GM23338 (cell line): Measurements from ENCODE around the gene DYNLL2. TPM values are rescaled to one million over a fixed set of nuclear protein-coding genes. Genes with fewer than 3 reads are reported as not detected.

Experiments used
- ATAC-seq: fragments of 200-7000 bp; cut with Tn5 transposase; 3 replicates; pipeline ENCODE4 v1.9.1; 2020
- DNase-seq: peaks from one replicate; pipeline ENCODE4 v3.0.0-alpha.2; 2015; ENCODE audit warnings: low spot score
- H2AFZ ChIP-seq: fragments of 200-600 bp; sonication (generic); 2 replicates; pipeline ENCODE4 v1.8.0; 2016; ENCODE audit warnings: antibody characterized with exemption, mild to moderate bottlenecking, moderate library complexity
- H3F3A ChIP-seq: fragments of 200-600 bp; sonication (generic); replicated peaks from 2 replicates; pipeline ENCODE4 v1.8.0; 2017; ENCODE audit warnings: antibody characterized with exemption, mixed run types, low read depth
- H3K27ac ChIP-seq: fragments of 200-600 bp; sonication (generic); 2 replicates; pipeline ENCODE4 v1.6.1; 2016; ENCODE audit warnings: low read depth
- H3K27me3 ChIP-seq: fragments of 200-600 bp; sonication (generic); 2 replicates; pipeline ENCODE4 v1.8.0; 2016; ENCODE audit warnings: mild to moderate bottlenecking, mixed run types, moderate library complexity; ENCODE audit not compliant: insufficient read depth
- H3K36me3 ChIP-seq: fragments of 200-600 bp; sonication (generic); 2 replicates; pipeline ENCODE4 v1.8.0; 2016; ENCODE audit warnings: mild to moderate bottlenecking; ENCODE audit not compliant: insufficient read depth
- H3K4me1 ChIP-seq: fragments of 200-600 bp; sonication (generic); 2 replicates; pipeline ENCODE4 v1.8.0; 2016; ENCODE audit warnings: mild to moderate bottlenecking, moderate library complexity; ENCODE audit not compliant: insufficient read depth
- H3K4me2 ChIP-seq: fragments of 200-600 bp; sonication (generic); 2 replicates; pipeline ENCODE4 v1.7.1; 2017; ENCODE audit warnings: mixed run types
- H3K4me3 ChIP-seq: fragments of 200-600 bp; sonication (generic); 2 replicates; pipeline ENCODE4 v1.6.1; 2016; ENCODE audit warnings: mixed run types
- H3K79me2 ChIP-seq: fragments of 200-600 bp; sonication (generic); replicated peaks from 2 replicates; pipeline ENCODE4 v1.8.0; 2017; ENCODE audit warnings: mild to moderate bottlenecking; ENCODE audit not compliant: insufficient read depth
- H3K9me2 ChIP-seq: fragments of 200-600 bp; sonication (generic); 2 replicates; pipeline ENCODE4 v1.8.0; 2017; ENCODE audit not compliant: insufficient read depth
- H4K20me1 ChIP-seq: fragments of 200-600 bp; sonication (generic); replicated peaks from 2 replicates; pipeline ENCODE4 v1.8.0; 2017; ENCODE audit warnings: mild to moderate bottlenecking; ENCODE audit not compliant: insufficient read depth
- H3K27ac Mint-ChIP-seq: 2 replicates; pipeline ENCODE4 v1.8.0; 2020; ENCODE audit warnings: inconsistent platforms, mild to moderate bottlenecking, moderate library complexity, mixed read lengths
- H3K27me3 Mint-ChIP-seq: 3 replicates; pipeline ENCODE4 v1.8.0; 2022; ENCODE audit warnings: low read depth, mild to moderate bottlenecking, moderate library complexity, mixed read lengths, inconsistent platforms; ENCODE audit not compliant: insufficient read depth, poor library complexity
- H3K36me3 Mint-ChIP-seq: 3 replicates; pipeline ENCODE4 v1.8.0; 2021; ENCODE audit warnings: low read depth, mild to moderate bottlenecking, inconsistent platforms, moderate library complexity, mixed read lengths
- H3K4me1 Mint-ChIP-seq: 3 replicates; pipeline ENCODE4 v1.8.0; 2020; ENCODE audit warnings: mild to moderate bottlenecking, inconsistent platforms, mixed read lengths
- H3K4me3 Mint-ChIP-seq: 3 replicates; pipeline ENCODE4 v1.8.0; 2021; ENCODE audit warnings: moderate library complexity, mild to moderate bottlenecking, inconsistent platforms, mixed read lengths
- H3K9me3 Mint-ChIP-seq: 3 replicates; pipeline ENCODE4 v1.8.0; 2020; ENCODE audit warnings: moderate library complexity, mild to moderate bottlenecking, inconsistent platforms, mixed read lengths
- ZNF462 ChIP-seq: fragments of 250-450 bp; sonication (Bioruptor Pico); IDR thresholded peaks from 2 replicates; pipeline ENCODE4 v1.5.0; 2020; ENCODE audit warnings: mild to moderate bottlenecking, moderate library complexity
- polyA plus RNA-seq: library from polyadenylated mRNA; unstranded; fragments of >200 nt; fragmentation: Nextera tagmentation; extraction: Ambion mirVana; gene quantifications from 2 replicates; pipeline ENCODE4 v1.2.1, GENCODE V29; 2016
- total RNA-seq: library from RNA; depleted of rRNA; stranded (reverse); fragments of >200 nt; shearing (Covaris generic); gene quantifications from 2 replicates; pipeline ENCODE4 v1.2.3, GENCODE V29; 2014
- TF ChIP-seq, protein P1 (sequence below), 2 experiments: fragments of 200-600 bp in 1 of 2; sonication (generic) in 1 of 2; conservative IDR thresholded peaks; 2 replicates each; pipeline versions ENCODE4 v1.5.1 to v1.6.1; 2016 to 2017; ENCODE audit warnings: antibody characterized with exemption in 2 of 2, low read depth in 2 of 2, mild to moderate bottlenecking in 2 of 2, moderate library complexity in 1 of 2
- TF ChIP-seq, protein P2 (sequence below): IDR thresholded peaks from 2 replicates; pipeline ENCODE4 v1.6.1; 2016; ENCODE audit warnings: antibody characterized with exemption

DYNLL2 gene
- total and polyA plus RNA-seq, 2 experiments from 2014 or later: 5.1 to 30.0 TPM

- H3K36me3 ChIP-seq: no peaks in the 10 kb centered on the region
- Mint-ChIP-seq H3K27me3 (peaks cover 3% of the 10 kb centered on the region), H3K4me1 (no peaks in the 10 kb centered on the region), H3K27ac (no peak overlapping the region), H3K36me3 (no peaks in the 10 kb centered on the region), H3K9me3 (no peaks in the 10 kb centered on the region), H3K4me3 (no peak overlapping the region)
- no peak overlapping the region for H3K4me3 ChIP-seq
- H3K4me2 ChIP-seq: no peak overlapping the region
- TF ChIP-seq ZNF462 (CRISPR knock-in tag): no peak
- H3K9me2 ChIP-seq: no peaks in the 10 kb centered on the region
- H4K20me1 ChIP-seq: no peaks in the 10 kb centered on the region
- no peak overlapping the region for H3K27ac ChIP-seq
- DNase-seq (no peak), ATAC-seq (no peak)
- no peaks in the 10 kb centered on the region for H3F3A ChIP-seq
- H2AFZ ChIP-seq: no peak overlapping the region
- no peaks in the 10 kb centered on the region for H3K4me1 ChIP-seq
- H3K27me3 ChIP-seq: no peaks in the 10 kb centered on the region
- no peaks in the 10 kb centered on the region for H3K79me2 ChIP-seq
These were observed 28.5 kb downstream of the DYNLL2 start for GRCh38 chr17:58111676-58112075.

DNA sequence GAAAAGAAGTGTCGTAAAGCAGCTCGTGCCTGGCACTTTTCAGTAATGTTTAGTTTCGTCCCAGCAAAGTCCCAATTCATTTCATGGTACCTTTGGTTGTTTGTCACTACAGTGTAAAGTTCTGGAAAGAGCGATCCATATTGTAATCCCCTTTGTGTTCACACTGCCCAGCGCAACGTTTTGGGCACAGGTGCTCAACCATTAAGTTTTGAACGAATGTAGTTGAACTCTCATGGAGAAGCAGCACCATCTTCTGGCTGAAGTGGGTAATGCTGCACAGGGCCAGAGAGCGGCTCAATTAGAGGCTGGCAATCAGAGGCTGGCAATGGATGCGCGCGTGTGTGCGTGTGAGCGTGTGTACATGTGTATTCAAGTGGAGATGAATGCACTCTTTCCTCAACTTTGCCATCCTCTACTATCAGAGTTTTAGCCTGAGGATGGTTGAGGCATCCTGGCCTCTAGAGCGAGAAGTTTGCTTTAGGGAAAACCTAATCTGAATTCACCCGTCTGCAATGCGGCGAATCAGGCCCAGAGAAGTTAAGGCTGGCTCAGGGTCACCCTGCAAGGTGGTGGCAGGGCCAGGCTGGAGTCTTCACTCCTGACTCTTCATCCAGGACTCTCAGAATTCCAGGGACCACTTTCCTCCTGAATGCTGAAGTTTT lies 29.9 kb downstream of the DYNLL2 start:
- Histone ChIP-seq H3K27me3 (no peaks in the 10 kb centered on the region), H3K36me3 (no peaks in the 10 kb centered on the region), H4K20me1 (no peaks in the 10 kb centered on the region), H2AFZ (no peak overlapping the region), H3F3A (no peaks in the 10 kb centered on the region), H3K9me2 (no peaks in the 10 kb centered on the region), H3K4me1 (no peaks in the 10 kb centered on the region), H3K4me3 (no peak overlapping the region), H3K27ac (no peak overlapping the region), H3K4me2 (no peak overlapping the region), H3K79me2 (no peaks in the 10 kb centered on the region)
- ATAC-seq (peak; percentile 91), DNase-seq (peak; percentile 85)
- no peak overlapping the region for H3K4me3 Mint-ChIP-seq
- peaks cover 5% of the 10 kb centered on the region for H3K27me3 Mint-ChIP-seq
- H3K4me1 Mint-ChIP-seq: no peaks in the 10 kb centered on the region
- no peaks in the 10 kb centered on the region for H3K9me3 Mint-ChIP-seq
- TF ChIP-seq, protein P1, sequence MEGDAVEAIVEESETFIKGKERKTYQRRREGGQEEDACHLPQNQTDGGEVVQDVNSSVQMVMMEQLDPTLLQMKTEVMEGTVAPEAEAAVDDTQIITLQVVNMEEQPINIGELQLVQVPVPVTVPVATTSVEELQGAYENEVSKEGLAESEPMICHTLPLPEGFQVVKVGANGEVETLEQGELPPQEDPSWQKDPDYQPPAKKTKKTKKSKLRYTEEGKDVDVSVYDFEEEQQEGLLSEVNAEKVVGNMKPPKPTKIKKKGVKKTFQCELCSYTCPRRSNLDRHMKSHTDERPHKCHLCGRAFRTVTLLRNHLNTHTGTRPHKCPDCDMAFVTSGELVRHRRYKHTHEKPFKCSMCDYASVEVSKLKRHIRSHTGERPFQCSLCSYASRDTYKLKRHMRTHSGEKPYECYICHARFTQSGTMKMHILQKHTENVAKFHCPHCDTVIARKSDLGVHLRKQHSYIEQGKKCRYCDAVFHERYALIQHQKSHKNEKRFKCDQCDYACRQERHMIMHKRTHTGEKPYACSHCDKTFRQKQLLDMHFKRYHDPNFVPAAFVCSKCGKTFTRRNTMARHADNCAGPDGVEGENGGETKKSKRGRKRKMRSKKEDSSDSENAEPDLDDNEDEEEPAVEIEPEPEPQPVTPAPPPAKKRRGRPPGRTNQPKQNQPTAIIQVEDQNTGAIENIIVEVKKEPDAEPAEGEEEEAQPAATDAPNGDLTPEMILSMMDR (conservative IDR thresholded peaks at IDR 0.05; ENCODE audit: low read depth in 2 of 2): peak; percentile 95 to 99
- TF ChIP-seq, protein P2, sequence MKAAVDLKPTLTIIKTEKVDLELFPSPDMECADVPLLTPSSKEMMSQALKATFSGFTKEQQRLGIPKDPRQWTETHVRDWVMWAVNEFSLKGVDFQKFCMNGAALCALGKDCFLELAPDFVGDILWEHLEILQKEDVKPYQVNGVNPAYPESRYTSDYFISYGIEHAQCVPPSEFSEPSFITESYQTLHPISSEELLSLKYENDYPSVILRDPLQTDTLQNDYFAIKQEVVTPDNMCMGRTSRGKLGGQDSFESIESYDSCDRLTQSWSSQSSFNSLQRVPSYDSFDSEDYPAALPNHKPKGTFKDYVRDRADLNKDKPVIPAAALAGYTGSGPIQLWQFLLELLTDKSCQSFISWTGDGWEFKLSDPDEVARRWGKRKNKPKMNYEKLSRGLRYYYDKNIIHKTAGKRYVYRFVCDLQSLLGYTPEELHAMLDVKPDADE: no peak
- H3K27ac Mint-ChIP-seq: no peak overlapping the region
- H3K36me3 Mint-ChIP-seq: no peaks in the 10 kb centered on the region
